GM12875 (cell line): ENCODE data around the gene PRPF18.

Experiments
- H3K4me3 ChIP-seq: one replicate; pipeline ENCODE4 v1.5.1; 2011; ENCODE audit warnings: low read depth, low read length, control low read depth
- CTCF ChIP-seq: IDR thresholded peaks from 2 replicates; pipeline ENCODE4 v1.5.1; 2011; ENCODE audit warnings: low read depth, mild to moderate bottlenecking, control low read depth, inconsistent platforms, low read length, moderate library complexity, borderline replicate concordance; ENCODE audit not compliant: insufficient read depth

Gene PRPF18

GRCh38 chr10:13604357-13605040 is 17.7 kb downstream of the PRPF18 start:
- H3K4me3 ChIP-seq: no peak overlapping the region
- TF ChIP-seq CTCF: no peak

GRCh38 chr10:13608246-13608853 is 21.6 kb downstream of the PRPF18 start:
- H3K4me3 ChIP-seq: no peak overlapping the region
- TF ChIP-seq CTCF: no peak

GRCh38 chr10:13612654-13613373 is 26.0 kb downstream of the PRPF18 start:
- no peak for TF ChIP-seq CTCF
- no peak overlapping the region for H3K4me3 ChIP-seq

GRCh38 chr10:13613519-13613918 is 26.8 kb downstream of the PRPF18 start:
- no peak for TF ChIP-seq CTCF
- no peak overlapping the region for H3K4me3 ChIP-seq

GRCh38 chr10:13614530-13615332 is 28.0 kb downstream of the PRPF18 start:
- no peak overlapping the region for H3K4me3 ChIP-seq
- no peak for TF ChIP-seq CTCF

GRCh38 chr10:13615650-13616300 is 29.0 kb downstream of the PRPF18 start:
- no peak for TF ChIP-seq CTCF
- no peak overlapping the region for H3K4me3 ChIP-seq
